Fibroblast of mammary gland (primary cell): ENCODE results near the gene LRRC10.

Experiments
- DNase-seq: peaks from one replicate; pipeline ENCODE4 v3.0.0-alpha.2; 2010; ENCODE audit warnings: low read depth
- H3K4me3 ChIP-seq: 2 replicates; pipeline ENCODE4 v1.5.1; 2011; ENCODE audit warnings: low read depth, mild to moderate bottlenecking, low read length, moderate library complexity; ENCODE audit not compliant: control insufficient read depth
- TF ChIP-seq, protein P1 (sequence below): conservative IDR thresholded peaks from 2 replicates; pipeline ENCODE4 v1.5.1; 2011; ENCODE audit warnings: low read depth, low read length, inconsistent platforms; ENCODE audit not compliant: control insufficient read depth, insufficient read depth

LRRC10 gene, protein sequence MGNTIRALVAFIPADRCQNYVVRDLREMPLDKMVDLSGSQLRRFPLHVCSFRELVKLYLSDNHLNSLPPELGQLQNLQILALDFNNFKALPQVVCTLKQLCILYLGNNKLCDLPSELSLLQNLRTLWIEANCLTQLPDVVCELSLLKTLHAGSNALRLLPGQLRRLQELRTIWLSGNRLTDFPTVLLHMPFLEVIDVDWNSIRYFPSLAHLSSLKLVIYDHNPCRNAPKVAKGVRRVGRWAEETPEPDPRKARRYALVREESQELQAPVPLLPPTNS

DNA sequence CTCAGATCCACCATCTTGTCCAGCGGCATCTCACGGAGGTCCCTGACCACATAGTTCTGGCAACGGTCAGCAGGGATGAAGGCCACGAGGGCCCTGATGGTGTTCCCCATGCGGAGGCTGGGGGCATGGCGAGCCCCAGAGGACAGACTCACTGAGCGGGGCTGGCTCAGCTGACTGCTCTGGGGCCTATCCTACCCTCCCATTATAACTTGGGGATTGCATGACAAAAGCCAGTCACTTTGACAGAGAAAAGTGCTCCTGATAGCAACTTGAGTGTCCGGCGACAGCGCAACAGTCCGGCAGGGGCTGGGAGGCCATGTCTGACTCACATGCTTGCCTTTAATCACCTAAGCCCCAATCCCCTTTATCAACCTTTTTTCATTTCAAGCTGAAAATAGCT, at the start of gene LRRC10:
Gene LRRC10, minus strand, starts transcription at position 179 of the 400 bp plus-strand sequence. Its CDS starts 69 bp downstream, at position 110.
- no peak for DNase-seq
- TF ChIP-seq, protein P1, sequence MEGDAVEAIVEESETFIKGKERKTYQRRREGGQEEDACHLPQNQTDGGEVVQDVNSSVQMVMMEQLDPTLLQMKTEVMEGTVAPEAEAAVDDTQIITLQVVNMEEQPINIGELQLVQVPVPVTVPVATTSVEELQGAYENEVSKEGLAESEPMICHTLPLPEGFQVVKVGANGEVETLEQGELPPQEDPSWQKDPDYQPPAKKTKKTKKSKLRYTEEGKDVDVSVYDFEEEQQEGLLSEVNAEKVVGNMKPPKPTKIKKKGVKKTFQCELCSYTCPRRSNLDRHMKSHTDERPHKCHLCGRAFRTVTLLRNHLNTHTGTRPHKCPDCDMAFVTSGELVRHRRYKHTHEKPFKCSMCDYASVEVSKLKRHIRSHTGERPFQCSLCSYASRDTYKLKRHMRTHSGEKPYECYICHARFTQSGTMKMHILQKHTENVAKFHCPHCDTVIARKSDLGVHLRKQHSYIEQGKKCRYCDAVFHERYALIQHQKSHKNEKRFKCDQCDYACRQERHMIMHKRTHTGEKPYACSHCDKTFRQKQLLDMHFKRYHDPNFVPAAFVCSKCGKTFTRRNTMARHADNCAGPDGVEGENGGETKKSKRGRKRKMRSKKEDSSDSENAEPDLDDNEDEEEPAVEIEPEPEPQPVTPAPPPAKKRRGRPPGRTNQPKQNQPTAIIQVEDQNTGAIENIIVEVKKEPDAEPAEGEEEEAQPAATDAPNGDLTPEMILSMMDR = no peak
- no peak within 1 kb of the TSS for H3K4me3 ChIP-seq

DNA sequence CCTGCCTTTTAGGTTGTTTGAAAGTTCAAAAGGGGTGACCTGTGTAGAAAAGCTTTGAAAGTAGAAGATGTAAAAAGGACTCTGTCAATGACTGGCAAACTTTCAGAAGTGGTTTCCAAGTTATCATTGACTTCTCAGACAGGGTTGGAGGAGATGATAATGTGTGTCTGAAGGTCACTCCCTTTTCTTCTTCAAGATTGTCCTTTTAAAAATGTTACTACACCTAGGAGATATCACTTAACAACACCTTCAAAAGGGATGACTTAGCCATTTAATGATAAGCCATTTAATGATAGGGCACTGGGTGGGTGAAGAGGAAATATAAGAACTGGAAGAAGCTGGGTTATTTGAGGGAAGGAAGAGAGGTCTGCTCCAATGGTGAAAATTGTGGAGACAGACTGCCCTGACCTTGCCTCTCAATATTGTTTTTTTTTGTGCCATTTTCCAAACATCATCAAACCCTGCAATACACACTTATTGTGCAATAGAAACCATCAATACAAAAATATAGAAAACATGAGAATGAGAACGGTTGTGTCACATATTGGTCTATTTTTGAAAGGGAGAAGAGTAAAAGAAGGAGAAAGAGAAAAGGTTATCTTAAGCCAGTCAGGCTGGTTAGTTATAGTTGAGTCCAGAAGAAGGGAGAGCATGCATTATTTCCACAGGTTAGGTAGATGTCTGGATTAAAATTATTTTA, 49.6 kb upstream of the LRRC10 start:
- DNase-seq = no peak
- no peak overlapping the region for H3K4me3 ChIP-seq
- TF ChIP-seq, protein P1 = no peak

DNA sequence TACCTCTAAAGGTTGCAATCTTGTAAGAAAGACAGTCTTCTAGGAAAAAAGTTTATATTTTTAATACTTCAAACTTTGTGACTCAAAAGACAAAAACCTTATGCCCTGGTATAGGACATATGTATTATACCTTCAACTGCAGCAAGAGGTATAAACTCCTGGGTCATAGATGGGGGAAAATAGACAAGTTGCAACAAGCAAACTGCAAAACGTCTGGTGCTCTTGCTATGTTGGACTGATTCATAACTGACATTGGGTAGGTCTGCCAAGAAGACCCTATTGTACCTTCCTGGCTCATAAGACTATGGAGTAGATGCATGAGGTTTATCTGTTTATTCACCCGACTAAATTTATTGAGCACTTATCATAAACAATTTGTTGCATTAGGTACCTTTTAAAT, 47.5 kb upstream of the LRRC10 start:
- TF ChIP-seq, protein P1 = no peak
- H3K4me3 ChIP-seq = no peak overlapping the region
- DNase-seq = no peak

DNA sequence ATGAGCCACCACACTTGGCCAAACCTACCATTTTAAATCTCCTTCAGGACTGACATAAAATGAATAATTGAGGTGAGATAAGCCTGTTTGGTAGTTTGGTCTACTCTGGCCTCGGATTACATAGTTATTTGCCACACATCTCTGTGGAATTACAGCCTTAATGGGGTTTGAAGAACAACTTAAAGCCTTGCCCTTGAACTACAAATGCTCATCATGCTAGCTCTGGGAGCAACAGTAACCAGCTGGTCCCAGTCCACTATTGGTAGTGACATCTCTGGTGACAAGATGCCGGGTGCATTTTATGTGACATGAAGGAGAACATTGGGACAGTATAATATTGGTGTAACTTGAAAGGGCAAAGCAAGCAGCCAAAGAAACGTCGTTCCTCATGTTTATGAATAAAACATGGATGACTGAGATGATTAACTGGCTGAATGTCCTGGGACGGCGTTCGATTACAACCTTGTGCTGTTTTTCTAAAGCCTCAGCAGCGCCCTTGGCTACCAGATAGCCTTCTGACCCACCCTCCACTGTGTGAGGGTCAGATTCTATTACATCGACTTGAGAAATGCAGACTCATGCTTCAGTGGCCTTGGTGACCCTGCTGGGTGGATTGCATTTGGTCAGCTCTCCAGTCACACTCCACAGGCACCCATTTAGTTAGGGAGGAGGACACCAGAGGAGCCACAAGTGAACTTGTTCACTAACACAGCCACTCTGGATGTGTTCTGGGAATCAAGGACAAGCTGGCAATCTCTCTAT, 46.9 kb upstream of the LRRC10 start:
- no peak overlapping the region for H3K4me3 ChIP-seq
- TF ChIP-seq, protein P1 = no peak
- peak; percentile 23 for DNase-seq

DNA sequence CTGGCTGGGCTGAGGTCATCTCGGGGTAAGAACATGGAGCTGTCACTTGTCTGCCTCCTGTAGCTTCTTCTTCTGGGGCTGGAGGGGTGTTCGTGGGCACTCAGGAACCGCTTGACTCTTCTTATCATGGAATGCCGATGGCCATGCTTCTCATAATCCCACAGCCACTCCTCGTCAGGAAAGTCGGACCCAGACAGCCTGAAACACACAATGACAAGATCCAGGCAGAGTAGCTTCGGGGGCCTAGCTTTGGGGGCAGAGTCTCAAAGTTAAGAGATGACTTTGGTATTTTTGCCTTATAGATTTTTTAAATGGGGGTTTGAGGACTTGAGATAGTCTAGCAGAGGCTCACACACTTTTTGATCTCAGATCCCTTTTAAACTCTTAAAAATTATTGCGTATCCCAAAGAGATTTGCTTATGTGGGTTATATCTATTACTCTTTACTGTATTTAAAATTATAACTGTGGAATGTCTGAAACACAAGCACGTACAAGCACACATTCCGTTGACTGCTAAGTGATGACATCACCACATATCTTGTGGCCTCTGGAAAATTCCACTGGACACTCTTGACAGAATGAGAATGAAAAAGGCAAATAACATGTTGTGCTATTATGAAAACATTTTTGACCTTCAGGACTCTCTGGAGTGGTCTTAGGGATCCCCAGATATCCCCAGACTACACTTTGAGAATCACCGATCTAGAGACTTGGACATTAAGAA, 45.1 kb upstream of the LRRC10 start:
- peak; percentile 69 for DNase-seq
- H3K4me3 ChIP-seq = no peak overlapping the region

More for the DNA sequence above, 45.1 kb upstream of the LRRC10 start:
- TF ChIP-seq, protein P1 = no peak
